B cell (primary cell): ENCODE results near the gene ALG3.

Experiments
- CTCF ChIP-seq: fragments of 200-600 bp; IDR thresholded peaks from one replicate; pipeline ENCODE4 v1.8.0; 2022; ENCODE audit warnings: antibody characterized with exemption, mild to moderate bottlenecking
- EZH2 ChIP-seq: IDR thresholded peaks from 2 replicates; pipeline ENCODE4 v1.6.1; 2012; ENCODE audit warnings: borderline replicate concordance, low read depth, mild to moderate bottlenecking, moderate library complexity, low read length; ENCODE audit not compliant: insufficient read depth, poor library complexity, severe bottlenecking

- TF ChIP-seq CTCF (no peak), EZH2 (no peak)
These were observed 12.1 kb downstream of the ALG3 start for GRCh38 chr3:184236636-184237035.
